ENCODE data around the gene FASTK.

Gene FASTK

DNA sequence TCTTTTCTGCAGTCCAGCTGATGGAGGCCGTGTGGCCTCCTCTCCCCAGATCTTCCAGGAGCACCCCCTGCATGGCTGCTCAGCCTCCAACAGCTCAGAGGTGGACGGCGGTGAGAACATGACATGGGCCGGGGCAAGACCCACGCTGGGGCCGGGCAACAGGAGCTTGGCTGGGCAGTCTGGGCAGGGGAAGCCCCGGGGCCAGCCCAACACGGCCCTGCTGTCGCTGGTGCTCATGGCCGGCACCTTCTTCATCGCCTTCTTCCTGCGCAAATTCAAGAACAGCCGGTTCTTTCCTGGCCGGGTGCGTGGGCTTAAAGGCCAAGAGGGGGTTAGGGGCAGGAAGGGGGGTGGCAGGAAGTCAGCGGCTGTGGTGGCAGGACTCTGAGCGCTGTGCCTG, 6.6 kb downstream of the FASTK start:
- ATAC-seq: no peak
- no peak for TF ChIP-seq PATZ1 (CRISPR knock-in tag; IDR thresholded peaks at IDR 0.05; ENCODE audit: borderline replicate concordance)
- no peak for TF ChIP-seq ZC3H10 (CRISPR knock-in tag; IDR thresholded peaks at IDR 0.05)
- TF ChIP-seq ISL1 (CRISPR knock-in tag; IDR thresholded peaks at IDR 0.05): no peak
- TF ChIP-seq TSHZ2 (CRISPR knock-in tag; IDR thresholded peaks at IDR 0.05): no peak
- no peak for TF ChIP-seq ARNTL (CRISPR knock-in tag; IDR thresholded peaks at IDR 0.05; ENCODE audit: borderline replicate concordance, low read depth)
- TF ChIP-seq SNAI2 (CRISPR knock-in tag; IDR thresholded peaks at IDR 0.05): no peak
- no peak for TF ChIP-seq ZFP30 (CRISPR knock-in tag; IDR thresholded peaks at IDR 0.05)
- TF ChIP-seq ZNF70 (CRISPR knock-in tag; IDR thresholded peaks at IDR 0.05): no peak
- TF ChIP-seq GLIS3 (CRISPR knock-in tag; IDR thresholded peaks at IDR 0.05): no peak
- TF ChIP-seq PPARA (CRISPR knock-in tag; IDR thresholded peaks at IDR 0.05; ENCODE audit: borderline replicate concordance): no peak
- no peak for TF ChIP-seq ESRRG (CRISPR knock-in tag; IDR thresholded peaks at IDR 0.05)
- no peak for TF ChIP-seq TCF4 (CRISPR knock-in tag; IDR thresholded peaks at IDR 0.05; ENCODE audit: borderline replicate concordance)

DNA sequence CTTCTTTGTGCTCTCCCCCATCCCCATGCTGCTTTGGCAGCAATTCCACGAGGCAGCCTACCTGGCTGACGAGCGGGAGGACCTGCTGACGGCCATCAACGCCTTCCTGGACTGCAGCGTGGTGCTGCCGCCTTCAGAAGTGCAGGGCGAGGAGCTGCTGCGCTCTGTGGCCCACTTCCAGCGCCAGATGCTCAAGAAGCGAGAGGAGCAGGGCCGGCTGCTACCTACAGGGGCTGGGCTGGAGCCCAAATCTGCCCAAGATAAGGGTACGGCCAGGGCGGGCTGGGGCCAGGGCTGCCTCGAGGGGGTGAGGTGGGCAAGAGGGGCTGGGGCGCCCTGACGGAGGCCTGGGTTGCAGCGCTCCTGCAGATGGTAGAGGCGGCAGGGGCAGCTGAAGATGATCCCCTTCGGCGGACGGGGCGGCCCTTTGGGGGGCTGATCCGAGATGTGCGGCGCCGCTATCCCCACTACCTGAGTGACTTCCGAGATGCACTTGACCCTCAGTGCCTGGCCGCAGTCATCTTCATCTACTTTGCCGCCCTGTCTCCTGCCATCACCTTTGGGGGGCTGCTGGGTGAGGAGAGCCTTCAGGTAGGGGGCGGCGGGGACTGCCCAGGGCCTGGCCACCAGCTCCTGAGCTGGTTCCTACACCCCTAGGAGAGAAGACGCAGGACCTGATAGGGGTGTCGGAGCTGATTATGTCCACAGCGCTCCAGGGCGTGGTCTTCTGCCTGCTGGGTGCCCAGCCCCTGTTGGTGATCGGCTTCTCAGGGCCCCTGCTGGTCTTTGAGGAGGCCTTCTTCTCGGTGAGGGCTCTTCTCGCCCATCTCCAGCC, 9.4 kb downstream of the FASTK start:
- TF ChIP-seq ZFP3 (CRISPR knock-in tag; IDR thresholded peaks at IDR 0.05) (no peak), TSHZ2 (CRISPR knock-in tag; IDR thresholded peaks at IDR 0.05) (no peak), RARB (CRISPR knock-in tag; IDR thresholded peaks at IDR 0.05) (no peak), BACH2 (CRISPR knock-in tag; IDR thresholded peaks at IDR 0.05; ENCODE audit: borderline replicate concordance) (no peak), CSDC2 (CRISPR knock-in tag; IDR thresholded peaks at IDR 0.05) (no peak), ZFP30 (CRISPR knock-in tag; IDR thresholded peaks at IDR 0.05) (no peak), ZNF565 (CRISPR knock-in tag; conservative IDR thresholded peaks at IDR 0.05; ENCODE audit: low read depth) (no peak), PPARA (CRISPR knock-in tag; IDR thresholded peaks at IDR 0.05; ENCODE audit: borderline replicate concordance) (no peak), SNAI2 (CRISPR knock-in tag; IDR thresholded peaks at IDR 0.05) (no peak), ARNTL (CRISPR knock-in tag; IDR thresholded peaks at IDR 0.05; ENCODE audit: borderline replicate concordance, low read depth) (no peak), OSR1 (CRISPR knock-in tag; IDR thresholded peaks at IDR 0.05) (no peak), CSRNP3 (CRISPR knock-in tag; IDR thresholded peaks at IDR 0.05) (no peak), GLIS3 (CRISPR knock-in tag; IDR thresholded peaks at IDR 0.05) (no peak)
- TF ChIP-seq, protein P1, sequence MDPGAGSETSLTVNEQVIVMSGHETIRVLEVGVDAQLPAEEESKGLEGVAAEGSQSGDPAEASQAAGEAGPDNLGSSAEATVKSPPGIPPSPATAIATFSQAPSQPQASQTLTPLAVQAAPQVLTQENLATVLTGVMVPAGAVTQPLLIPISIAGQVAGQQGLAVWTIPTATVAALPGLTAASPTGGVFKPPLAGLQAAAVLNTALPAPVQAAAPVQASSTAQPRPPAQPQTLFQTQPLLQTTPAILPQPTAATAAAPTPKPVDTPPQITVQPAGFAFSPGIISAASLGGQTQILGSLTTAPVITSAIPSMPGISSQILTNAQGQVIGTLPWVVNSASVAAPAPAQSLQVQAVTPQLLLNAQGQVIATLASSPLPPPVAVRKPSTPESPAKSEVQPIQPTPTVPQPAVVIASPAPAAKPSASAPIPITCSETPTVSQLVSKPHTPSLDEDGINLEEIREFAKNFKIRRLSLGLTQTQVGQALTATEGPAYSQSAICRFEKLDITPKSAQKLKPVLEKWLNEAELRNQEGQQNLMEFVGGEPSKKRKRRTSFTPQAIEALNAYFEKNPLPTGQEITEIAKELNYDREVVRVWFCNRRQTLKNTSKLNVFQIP (CRISPR knock-in tag; IDR thresholded peaks at IDR 0.05; ENCODE audit: borderline replicate concordance, low read depth): no peak
- TF ChIP-seq, protein P2, sequence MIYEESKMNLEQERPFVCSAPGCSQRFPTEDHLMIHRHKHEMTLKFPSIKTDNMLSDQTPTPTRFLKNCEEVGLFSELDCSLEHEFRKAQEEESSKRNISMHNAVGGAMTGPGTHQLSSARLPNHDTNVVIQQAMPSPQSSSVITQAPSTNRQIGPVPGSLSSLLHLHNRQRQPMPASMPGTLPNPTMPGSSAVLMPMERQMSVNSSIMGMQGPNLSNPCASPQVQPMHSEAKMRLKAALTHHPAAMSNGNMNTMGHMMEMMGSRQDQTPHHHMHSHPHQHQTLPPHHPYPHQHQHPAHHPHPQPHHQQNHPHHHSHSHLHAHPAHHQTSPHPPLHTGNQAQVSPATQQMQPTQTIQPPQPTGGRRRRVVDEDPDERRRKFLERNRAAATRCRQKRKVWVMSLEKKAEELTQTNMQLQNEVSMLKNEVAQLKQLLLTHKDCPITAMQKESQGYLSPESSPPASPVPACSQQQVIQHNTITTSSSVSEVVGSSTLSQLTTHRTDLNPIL (CRISPR knock-in tag; IDR thresholded peaks at IDR 0.05; ENCODE audit: low read depth): no peak
- ATAC-seq: no peak

Measured in SK-N-SH treated with all-trans-retinoic acid at 6 μM for 48 hours (cell line).